IPS DF 6.9 (cell line): ENCODE data around the gene SH3RF2.
"Not testable (repeated sequence)": the region's sequence is repeated elsewhere in the genome, so short reads cannot be mapped to it uniquely, and the experiment has no call there.

Source experiments
- DNase-seq: peaks from one replicate; pipeline ENCODE4 v3.0.0-alpha.2; 2013; ENCODE audit warnings: low read depth, low spot score
- H3K27ac ChIP-seq: one replicate; pipeline ENCODE4 v1.5.1; 2013; ENCODE audit warnings: low read length, control low read depth
- H3K27me3 ChIP-seq: 2 replicates; pipeline ENCODE4 v1.6.1; 2013; ENCODE audit warnings: mild to moderate bottlenecking, low read length; ENCODE audit not compliant: control insufficient read depth, insufficient read depth
- H3K36me3 ChIP-seq: 2 replicates; pipeline ENCODE4 v1.6.1; 2013; ENCODE audit warnings: low read length; ENCODE audit not compliant: control insufficient read depth, insufficient read depth
- H3K4me1 ChIP-seq: 2 replicates; pipeline ENCODE4 v1.6.1; 2013; ENCODE audit warnings: low read length; ENCODE audit not compliant: control insufficient read depth, insufficient read depth
- H3K4me3 ChIP-seq: 2 replicates; pipeline ENCODE4 v1.5.1; 2013; ENCODE audit warnings: mild to moderate bottlenecking, low read length
- H3K9me3 ChIP-seq: 2 replicates; pipeline ENCODE4 v1.6.1; 2013; ENCODE audit warnings: low read length, inconsistent platforms; ENCODE audit not compliant: control insufficient read depth, insufficient read depth
- WGBS: extraction: QIAGEN DNeasy Blood & Tissue Kit; methylation state at CpG from one replicate; pipeline ENCODE4 v1.1.7; 2013; ENCODE audit warnings: mixed read lengths, missing lambda C conversion rate; ENCODE audit not compliant: insufficient read length, insufficient coverage; 5-methylcytosine and 5-hydroxymethylcytosine counted together

Gene SH3RF2

GRCh38 chr5:145947581-145947980, 11.2 kb downstream of the SH3RF2 start:
- H3K9me3 ChIP-seq = no peaks in the 10 kb centered on the region
- no peak overlapping the region for H3K4me3 ChIP-seq
- no peak for DNase-seq
- no peak overlapping the region for H3K27ac ChIP-seq
- no peaks in the 10 kb centered on the region for H3K4me1 ChIP-seq
- no peaks in the 10 kb centered on the region for H3K27me3 ChIP-seq
- H3K36me3 ChIP-seq = no peaks in the 10 kb centered on the region

GRCh38 chr5:145948047-145948446, 11.7 kb downstream of the SH3RF2 start:
- Histone ChIP-seq H3K36me3 (no peaks in the 10 kb centered on the region), H3K4me1 (no peaks in the 10 kb centered on the region), H3K27me3 (no peaks in the 10 kb centered on the region), H3K4me3 (no peak overlapping the region), H3K27ac (no peak overlapping the region), H3K9me3 (no peaks in the 10 kb centered on the region)
- no CpG with 5 or more reads among the region's 3 CpGs for WGBS
- no peak for DNase-seq

- Histone ChIP-seq H3K27me3 (no peaks in the 10 kb centered on the region), H3K27ac (no peak overlapping the region), H3K4me1 (no peaks in the 10 kb centered on the region), H3K36me3 (no peaks in the 10 kb centered on the region), H3K9me3 (no peaks in the 10 kb centered on the region), H3K4me3 (no peak overlapping the region)
- no CpG with 5 or more reads among the region's 6 CpGs for WGBS
- DNase-seq = no peak
These were observed 12.5 kb downstream of the SH3RF2 start for GRCh38 chr5:145948921-145949320.

- DNase-seq = no peak
- no peaks in the 10 kb centered on the region for H3K4me1 ChIP-seq
- no peak overlapping the region for H3K4me3 ChIP-seq
- no CpG with 5 or more reads among the region's 2 CpGs for WGBS
- no peaks in the 10 kb centered on the region for H3K9me3 ChIP-seq
- H3K27ac ChIP-seq = no peak overlapping the region
- H3K36me3 ChIP-seq = no peaks in the 10 kb centered on the region
- no peaks in the 10 kb centered on the region for H3K27me3 ChIP-seq
These were observed 13.1 kb downstream of the SH3RF2 start for GRCh38 chr5:145949474-145949873.

- no peaks in the 10 kb centered on the region for H3K4me1 ChIP-seq
- WGBS = no CpG with 5 or more reads among the region's 3 CpGs
- H3K4me3 ChIP-seq = no peak overlapping the region
- no peaks in the 10 kb centered on the region for H3K36me3 ChIP-seq
- no peaks in the 10 kb centered on the region for H3K27me3 ChIP-seq
- no peaks in the 10 kb centered on the region for H3K9me3 ChIP-seq
- H3K27ac ChIP-seq = no peak overlapping the region
- DNase-seq = no peak
These were observed 14.7 kb downstream of the SH3RF2 start for GRCh38 chr5:145951071-145951470.

- H3K27ac ChIP-seq = no peak overlapping the region
- H3K9me3 ChIP-seq = no peaks in the 10 kb centered on the region
- H3K36me3 ChIP-seq = no peaks in the 10 kb centered on the region
- H3K4me1 ChIP-seq = no peaks in the 10 kb centered on the region
- no peak overlapping the region for H3K4me3 ChIP-seq
- no peaks in the 10 kb centered on the region for H3K27me3 ChIP-seq
- WGBS = no CpG with 5 or more reads among the region's 2 CpGs
- DNase-seq = no peak
These were observed 16.8 kb downstream of the SH3RF2 start for GRCh38 chr5:145953202-145953601.

GRCh38 chr5:145954140-145954539, 17.8 kb downstream of the SH3RF2 start:
- not testable (repeated sequence) for H3K27me3 ChIP-seq, DNase-seq, H3K27ac ChIP-seq, H3K4me1 ChIP-seq, H3K36me3 ChIP-seq, H3K4me3 ChIP-seq, H3K9me3 ChIP-seq
- WGBS = no CpG with 5 or more reads among the region's 3 CpGs

- DNase-seq = no peak
These were observed 21.0 kb downstream of the SH3RF2 start for GRCh38 chr5:145957388-145957787.

GRCh38 chr5:145958436-145958835, 22.1 kb downstream of the SH3RF2 start:
- DNase-seq = no peak
- Histone ChIP-seq H3K36me3 (no peaks in the 10 kb centered on the region), H3K27me3 (no peaks in the 10 kb centered on the region), H3K9me3 (no peaks in the 10 kb centered on the region), H3K4me1 (0 out of 2 replicates have a peak, but pooled peaks cover 1% of the 10 kb centered on the region), H3K27ac (no peak overlapping the region), H3K4me3 (no peak overlapping the region)
- WGBS = no CpG with 5 or more reads among the region's 6 CpGs

More at GRCh38 chr5:145957388-145957787, 21.0 kb downstream of the SH3RF2 start:
- Histone ChIP-seq H3K4me1 (0 out of 2 replicates have a peak, but pooled peaks cover 1% of the 10 kb centered on the region), H3K27me3 (no peaks in the 10 kb centered on the region), H3K36me3 (no peaks in the 10 kb centered on the region), H3K9me3 (no peaks in the 10 kb centered on the region), H3K27ac (no peak overlapping the region), H3K4me3 (no peak overlapping the region)
- no CpG with 5 or more reads among the region's 3 CpGs for WGBS

- no peak for DNase-seq
- H3K27ac ChIP-seq = no peak overlapping the region
- no CpG with 5 or more reads among the region's 1 CpG for WGBS
- 0 out of 2 replicates have a peak, but pooled peaks cover 1% of the 10 kb centered on the region for H3K4me1 ChIP-seq
- no peak overlapping the region for H3K4me3 ChIP-seq
- H3K36me3 ChIP-seq = no peaks in the 10 kb centered on the region
- no peaks in the 10 kb centered on the region for H3K9me3 ChIP-seq
- H3K27me3 ChIP-seq = no peaks in the 10 kb centered on the region
These were observed 23.8 kb downstream of the SH3RF2 start for GRCh38 chr5:145960166-145960565.

- no CpG with 5 or more reads among the region's 4 CpGs for WGBS
- Histone ChIP-seq H3K27me3 (no peaks in the 10 kb centered on the region), H3K4me1 (0 out of 2 replicates have a peak, but pooled peaks cover 1% of the 10 kb centered on the region), H3K36me3 (no peaks in the 10 kb centered on the region), H3K4me3 (no peak overlapping the region), H3K27ac (no peak overlapping the region), H3K9me3 (no peaks in the 10 kb centered on the region)
- DNase-seq = no peak
These were observed 24.6 kb downstream of the SH3RF2 start for GRCh38 chr5:145960848-145961600.
